ENCODE data around the gene RWDD2A. TPM values are rescaled to one million over a fixed set of nuclear protein-coding genes. Genes with fewer than 3 reads are reported as not detected.

Gene RWDD2A
- total RNA-seq, 4 donors from 2014 or later, result 1.8 to 4.8 (median 3.4) TPM

Other genes with a start within 250 kb of the RWDD2A start
- gene UBE3D, start 127.5 kb upstream of the RWDD2A start, total RNA-seq, result 10 to 100 TPM in 1 of 4 donors, 1 to 10 TPM in 3; 6.1 to 17.5 (median 7.5) TPM
- gene DOP1A, start 125.7 kb upstream of the RWDD2A start, total RNA-seq, result 10 to 100 TPM; 20.2 to 33.4 (median 22.4) TPM
- gene PGM3, start 92 bp upstream of the RWDD2A start, total RNA-seq, result 10 to 100 TPM; 22.5 to 81.3 (median 53.7) TPM
- 10 to 100 TPM; 18.5 to 22.9 (median 19.8) TPM for gene ME1, start 237.7 kb downstream of the RWDD2A start, total RNA-seq